ENCODE data around the gene SLCO2B1.

The SLCO2B1 gene

GRCh38 chr11:75162954-75163353 lies 12.0 kb downstream of the SLCO2B1 start:
- Histone ChIP-seq H3K4me2 (no peak overlapping the region), H2AFZ (ENCODE audit: low read depth) (no peak overlapping the region), H3K4me3 (IDR thresholded peaks at IDR 0.05; ENCODE audit: insufficient read depth, low read depth, low read length) (no peak overlapping the region), H3K9ac (no peak overlapping the region), H3K27me3 (ENCODE audit: insufficient read depth, low read depth) (no peaks in the 10 kb centered on the region), H4K20me1 (ENCODE audit: insufficient read depth) (no peaks in the 10 kb centered on the region), H3K36me3 (ENCODE audit: insufficient read depth) (no peaks in the 10 kb centered on the region), H3K27ac (no peak overlapping the region), H3K4me1 (ENCODE audit: low read depth, poor library complexity, severe bottlenecking) (no peaks in the 10 kb centered on the region), H3K79me2 (ENCODE audit: insufficient read depth, low read depth) (no peaks in the 10 kb centered on the region)
- TF ChIP-seq CTCF (conservative IDR thresholded peaks at IDR 0.05; ENCODE audit: low read depth, low read length) = no peak

- Histone ChIP-seq H3K4me3 (IDR thresholded peaks at IDR 0.05; ENCODE audit: insufficient read depth, low read depth, low read length) (no peak overlapping the region), H3K4me2 (no peak overlapping the region), H4K20me1 (ENCODE audit: insufficient read depth) (no peaks in the 10 kb centered on the region), H3K27ac (no peak overlapping the region), H3K4me1 (ENCODE audit: low read depth, poor library complexity, severe bottlenecking) (no peaks in the 10 kb centered on the region), H3K79me2 (ENCODE audit: insufficient read depth, low read depth) (no peaks in the 10 kb centered on the region), H3K9ac (no peak overlapping the region), H3K36me3 (ENCODE audit: insufficient read depth) (no peaks in the 10 kb centered on the region), H3K27me3 (ENCODE audit: insufficient read depth, low read depth) (no peaks in the 10 kb centered on the region), H2AFZ (ENCODE audit: low read depth) (no peak overlapping the region)
- TF ChIP-seq CTCF (conservative IDR thresholded peaks at IDR 0.05; ENCODE audit: low read depth, low read length) = no peak
Observed at GRCh38 chr11:75163921-75164849, 13.3 kb downstream of the SLCO2B1 start.

GRCh38 chr11:75165721-75166120 lies 14.8 kb downstream of the SLCO2B1 start:
- H3K4me3 ChIP-seq (IDR thresholded peaks at IDR 0.05; ENCODE audit: insufficient read depth, low read depth, low read length) = no peak overlapping the region
- no peak overlapping the region for H3K27ac ChIP-seq
- no peak overlapping the region for H3K4me2 ChIP-seq
- H4K20me1 ChIP-seq (ENCODE audit: insufficient read depth) = no peaks in the 10 kb centered on the region
- TF ChIP-seq CTCF (conservative IDR thresholded peaks at IDR 0.05; ENCODE audit: low read depth, low read length) = no peak
- H3K79me2 ChIP-seq (ENCODE audit: insufficient read depth, low read depth) = no peaks in the 10 kb centered on the region
- no peaks in the 10 kb centered on the region for H3K36me3 ChIP-seq (ENCODE audit: insufficient read depth)
- H3K27me3 ChIP-seq (ENCODE audit: insufficient read depth, low read depth) = no peaks in the 10 kb centered on the region
- H2AFZ ChIP-seq (ENCODE audit: low read depth) = no peak overlapping the region
- no peaks in the 10 kb centered on the region for H3K4me1 ChIP-seq (ENCODE audit: low read depth, poor library complexity, severe bottlenecking)
- H3K9ac ChIP-seq = no peak overlapping the region

- H4K20me1 ChIP-seq (ENCODE audit: insufficient read depth) = no peaks in the 10 kb centered on the region
- no peak overlapping the region for H3K4me3 ChIP-seq (IDR thresholded peaks at IDR 0.05; ENCODE audit: insufficient read depth, low read depth, low read length)
- no peak overlapping the region for H3K27ac ChIP-seq
- H3K36me3 ChIP-seq (ENCODE audit: insufficient read depth) = no peaks in the 10 kb centered on the region
- no peak for TF ChIP-seq CTCF (conservative IDR thresholded peaks at IDR 0.05; ENCODE audit: low read depth, low read length)
- no peak overlapping the region for H3K4me2 ChIP-seq
- H2AFZ ChIP-seq (ENCODE audit: low read depth) = no peak overlapping the region
- no peaks in the 10 kb centered on the region for H3K4me1 ChIP-seq (ENCODE audit: low read depth, poor library complexity, severe bottlenecking)
- H3K27me3 ChIP-seq (ENCODE audit: insufficient read depth, low read depth) = no peaks in the 10 kb centered on the region
- no peak overlapping the region for H3K9ac ChIP-seq
- H3K79me2 ChIP-seq (ENCODE audit: insufficient read depth, low read depth) = no peaks in the 10 kb centered on the region
Observed at GRCh38 chr11:75166791-75167190, 15.9 kb downstream of the SLCO2B1 start.
